ENCODE results near the gene RECQL5.
"Not testable (repeated sequence)": the region's sequence is repeated elsewhere in the genome, so short reads cannot be mapped to it uniquely, and the experiment has no call there.

RECQL5 gene

GRCh38 chr17:75612906-75613626 is 53.9 kb downstream of the RECQL5 start:
- DNase-seq, result no peak

- no peak for DNase-seq
Measured at GRCh38 chr17:75611851-75612429, 55.0 kb downstream of the RECQL5 start.

GRCh38 chr17:75610103-75610984 is 56.6 kb downstream of the RECQL5 start:
- no peak for DNase-seq

- no peak for DNase-seq
Measured at GRCh38 chr17:75607086-75607485, 59.9 kb downstream of the RECQL5 start.

- no peak for DNase-seq
Measured at GRCh38 chr17:75605790-75606189, 61.2 kb downstream of the RECQL5 start.

- no peak for DNase-seq
Measured at GRCh38 chr17:75604034-75604695, 62.8 kb downstream of the RECQL5 start.

- no peak for DNase-seq
Measured at GRCh38 chr17:75603123-75603522, 63.8 kb downstream of the RECQL5 start.

GRCh38 chr17:75602644-75603043 is 64.3 kb downstream of the RECQL5 start:
- DNase-seq, result no peak

GRCh38 chr17:75601057-75601987 is 65.6 kb downstream of the RECQL5 start:
- DNase-seq, result peak; percentile 20 to 60 (median 28)

GRCh38 chr17:75596320-75597087 is 70.5 kb downstream of the RECQL5 start:
- DNase-seq, result no peak

- no peak for DNase-seq
Measured at GRCh38 chr17:75595920-75596313, 71.0 kb downstream of the RECQL5 start.

- DNase-seq, result no peak
Measured at GRCh38 chr17:75595284-75595919, 71.6 kb downstream of the RECQL5 start.

GRCh38 chr17:75594499-75595283 is 72.3 kb downstream of the RECQL5 start:
- no peak for DNase-seq

GRCh38 chr17:75593430-75593829 is 73.5 kb downstream of the RECQL5 start:
- DNase-seq, result not testable (repeated sequence)

- no peak for DNase-seq
Measured at GRCh38 chr17:75592348-75593020, 74.5 kb downstream of the RECQL5 start.

GRCh38 chr17:75591722-75592302 is 75.1 kb downstream of the RECQL5 start:
- DNase-seq, result no peak

- no peak for DNase-seq
Measured at GRCh38 chr17:75590849-75591721, 75.9 kb downstream of the RECQL5 start.

GRCh38 chr17:75590314-75590761 is 76.6 kb downstream of the RECQL5 start:
- no peak for DNase-seq
